ENCODE results near the gene HOXD8.
A peak's percentile ranks its signal among the peaks of the same experiment; 100 is the strongest.

Gene HOXD8

GRCh38 chr2:176106581-176107539 lies 22.6 kb upstream of the HOXD8 start, which contains the start of gene HOXD11 (continued):
- TF ChIP-seq, protein P1, sequence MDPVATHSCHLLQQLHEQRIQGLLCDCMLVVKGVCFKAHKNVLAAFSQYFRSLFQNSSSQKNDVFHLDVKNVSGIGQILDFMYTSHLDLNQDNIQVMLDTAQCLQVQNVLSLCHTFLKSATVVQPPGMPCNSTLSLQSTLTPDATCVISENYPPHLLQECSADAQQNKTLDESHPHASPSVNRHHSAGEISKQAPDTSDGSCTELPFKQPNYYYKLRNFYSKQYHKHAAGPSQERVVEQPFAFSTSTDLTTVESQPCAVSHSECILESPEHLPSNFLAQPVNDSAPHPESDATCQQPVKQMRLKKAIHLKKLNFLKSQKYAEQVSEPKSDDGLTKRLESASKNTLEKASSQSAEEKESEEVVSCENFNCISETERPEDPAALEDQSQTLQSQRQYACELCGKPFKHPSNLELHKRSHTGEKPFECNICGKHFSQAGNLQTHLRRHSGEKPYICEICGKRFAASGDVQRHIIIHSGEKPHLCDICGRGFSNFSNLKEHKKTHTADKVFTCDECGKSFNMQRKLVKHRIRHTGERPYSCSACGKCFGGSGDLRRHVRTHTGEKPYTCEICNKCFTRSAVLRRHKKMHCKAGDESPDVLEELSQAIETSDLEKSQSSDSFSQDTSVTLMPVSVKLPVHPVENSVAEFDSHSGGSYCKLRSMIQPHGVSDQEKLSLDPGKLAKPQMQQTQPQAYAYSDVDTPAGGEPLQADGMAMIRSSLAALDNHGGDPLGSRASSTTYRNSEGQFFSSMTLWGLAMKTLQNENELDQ (tag by site-specific recombination; IDR thresholded peaks at IDR 0.05; ENCODE audit: low read depth), result no peak
- TF ChIP-seq GLI4 (tag by site-specific recombination; IDR thresholded peaks at IDR 0.05), result no peak
- peak; percentile 56 for TF ChIP-seq ZNF600 (tag by site-specific recombination; IDR thresholded peaks at IDR 0.05)
- peak; percentile 41; the same call in 1 of the 2 replicates for TF ChIP-seq ZXDB (tag by site-specific recombination; IDR thresholded peaks at IDR 0.05)
- TF ChIP-seq ZNF596 (tag by site-specific recombination; IDR thresholded peaks at IDR 0.05), result peak; percentile 50; the same call in 1 of the 2 replicates
- TF ChIP-seq SCRT2 (tag by site-specific recombination; IDR thresholded peaks at IDR 0.05), result peak; percentile 97
- TF ChIP-seq ZNF510 (tag by site-specific recombination; IDR thresholded peaks at IDR 0.05; ENCODE audit: insufficient replicate concordance), result no peak
- peak; percentile 56 for TF ChIP-seq SP2 (tag by site-specific recombination; IDR thresholded peaks at IDR 0.05)
- no peak for TF ChIP-seq ZNF37A (tag by site-specific recombination; IDR thresholded peaks at IDR 0.05)
- no peak for TF ChIP-seq ZNF114 (tag by site-specific recombination; IDR thresholded peaks at IDR 0.05)
- 0 out of 2 replicates have a peak, but pooled peaks have one; percentile 38 for TF ChIP-seq ZSCAN23 (tag by site-specific recombination; IDR thresholded peaks at IDR 0.05)
- TF ChIP-seq TRIM28 (IDR thresholded peaks at IDR 0.05; ENCODE audit: borderline replicate concordance, low read length), result no peak
- no peak for TF ChIP-seq ZNF302 (tag by site-specific recombination; IDR thresholded peaks at IDR 0.05; ENCODE audit: low read depth)
- no peak for TF ChIP-seq ZNF146 (tag by site-specific recombination; IDR thresholded peaks at IDR 0.05)
- no peak for TF ChIP-seq ZNF16 (tag by site-specific recombination; IDR thresholded peaks at IDR 0.05; ENCODE audit: low read depth)
- peak; percentile 99 for TF ChIP-seq ZNF398 (tag by site-specific recombination; IDR thresholded peaks at IDR 0.05)
- 0 out of 2 replicates have a peak, but pooled peaks have one; percentile 29 for TF ChIP-seq ZNF184 (tag by site-specific recombination; IDR thresholded peaks at IDR 0.05)
- TF ChIP-seq ZNF202 (tag by site-specific recombination; IDR thresholded peaks at IDR 0.05; ENCODE audit: borderline replicate concordance), result no peak
- peak; percentile 38 for TF ChIP-seq ZNF324 (tag by site-specific recombination; IDR thresholded peaks at IDR 0.05)
- TF ChIP-seq ZNF391 (tag by site-specific recombination; IDR thresholded peaks at IDR 0.05; ENCODE audit: borderline replicate concordance, low read depth), result peak; percentile 45; the same call in 1 of the 2 replicates
- no peak for TF ChIP-seq ZNF707 (tag by site-specific recombination; IDR thresholded peaks at IDR 0.05)
- TF ChIP-seq GLIS2 (tag by site-specific recombination; IDR thresholded peaks at IDR 0.05), result peak; percentile 81
- no peak for TF ChIP-seq ZNF548 (tag by site-specific recombination; IDR thresholded peaks at IDR 0.05)
- peak; percentile 97 for TF ChIP-seq ZSCAN30 (tag by site-specific recombination; IDR thresholded peaks at IDR 0.05)
- TF ChIP-seq ZNF623 (tag by site-specific recombination; IDR thresholded peaks at IDR 0.05), result no peak
- no peak for TF ChIP-seq ZNF518A (tag by site-specific recombination; conservative IDR thresholded peaks at IDR 0.05; ENCODE audit: low read depth)
- TF ChIP-seq ZNF138 (tag by site-specific recombination; IDR thresholded peaks at IDR 0.05; ENCODE audit: borderline replicate concordance), result no peak
- TF ChIP-seq ZNF514 (tag by site-specific recombination; IDR thresholded peaks at IDR 0.05), result no peak
- TF ChIP-seq ZNF747 (tag by site-specific recombination; IDR thresholded peaks at IDR 0.05), result no peak
- no peak for TF ChIP-seq SALL2 (tag by site-specific recombination; IDR thresholded peaks at IDR 0.05; ENCODE audit: borderline replicate concordance)
- no peak for TF ChIP-seq ZNF19 (tag by site-specific recombination; IDR thresholded peaks at IDR 0.05; ENCODE audit: low read depth)
